Astrocyte (in vitro differentiated cells and primary cell): ENCODE data around the gene MYOF. TPM values are rescaled to one million over a fixed set of nuclear protein-coding genes. Genes with fewer than 3 reads are reported as not detected.

Experiments used
- DNase-seq: peaks from one replicate; pipeline ENCODE4 v3.0.0-alpha.2; 2010; ENCODE audit warnings: low read depth
- FAIRE-seq: peaks from 2 replicates; lab custom pipeline; 2011; peaks lifted over from hg19 to GRCh38; lab: Jason Lieb, UNC
- H2AFZ ChIP-seq: 2 replicates; pipeline ENCODE4 v1.6.0; 2012; ENCODE audit warnings: low read depth, low read length, inconsistent platforms
- H3K27ac ChIP-seq: 2 replicates; pipeline ENCODE4 v1.5.1; 2011; ENCODE audit warnings: low read depth, low read length, inconsistent platforms
- H3K27me3 ChIP-seq: 2 replicates; pipeline ENCODE4 v1.6.0; 2011; ENCODE audit warnings: low read length, inconsistent platforms; ENCODE audit not compliant: insufficient read depth
- H3K36me3 ChIP-seq: 2 replicates; pipeline ENCODE4 v1.5.1; 2011; ENCODE audit warnings: low read length, inconsistent platforms; ENCODE audit not compliant: insufficient read depth
- H3K4me1 ChIP-seq: 2 replicates; pipeline ENCODE4 v1.5.1; 2011; ENCODE audit warnings: low read length, inconsistent platforms; ENCODE audit not compliant: insufficient read depth
- H3K4me2 ChIP-seq: 2 replicates; pipeline ENCODE4 v1.6.0; 2012; ENCODE audit warnings: low read length, inconsistent platforms
- H3K4me3 ChIP-seq: 2 replicates; pipeline ENCODE4 v1.5.1; 2011; ENCODE audit warnings: low read depth, mild to moderate bottlenecking, low read length, inconsistent platforms; ENCODE audit not compliant: insufficient read depth
- H3K79me2 ChIP-seq: 2 replicates; pipeline ENCODE4 v1.6.0; 2012; ENCODE audit warnings: mild to moderate bottlenecking, low read length, inconsistent platforms; ENCODE audit not compliant: insufficient read depth
- H3K9ac ChIP-seq: 2 replicates; pipeline ENCODE4 v1.6.0; 2012; ENCODE audit warnings: mild to moderate bottlenecking, low read length, inconsistent platforms
- H3K9me3 ChIP-seq: 2 replicates; pipeline ENCODE4 v1.5.1; 2012; ENCODE audit warnings: low read depth, mild to moderate bottlenecking, low read length, inconsistent platforms; ENCODE audit not compliant: insufficient read depth
- H4K20me1 ChIP-seq: 2 replicates; pipeline ENCODE4 v1.6.0; 2012; ENCODE audit warnings: low read length, inconsistent platforms; ENCODE audit not compliant: insufficient read depth
- H3K27ac Mint-ChIP-seq: one replicate; pipeline ENCODE4 v1.8.0; 2021; ENCODE audit warnings: mild to moderate bottlenecking, mixed read lengths; ENCODE audit not compliant: unreplicated experiment
- H3K27me3 Mint-ChIP-seq: one replicate; pipeline ENCODE4 v1.8.0; 2021; ENCODE audit warnings: low read depth, mixed read lengths; ENCODE audit not compliant: unreplicated experiment
- H3K36me3 Mint-ChIP-seq: one replicate; pipeline ENCODE4 v1.8.0; 2021; ENCODE audit warnings: low read depth, mixed read lengths; ENCODE audit not compliant: unreplicated experiment
- H3K4me1 Mint-ChIP-seq: one replicate; pipeline ENCODE4 v1.8.0; 2021; ENCODE audit warnings: low read depth, mixed read lengths; ENCODE audit not compliant: unreplicated experiment
- H3K4me3 Mint-ChIP-seq: one replicate; pipeline ENCODE4 v1.8.0; 2021; ENCODE audit warnings: mild to moderate bottlenecking, moderate library complexity, mixed read lengths; ENCODE audit not compliant: unreplicated experiment
- H3K9me3 Mint-ChIP-seq: one replicate; pipeline ENCODE4 v1.8.0; 2021; ENCODE audit warnings: mild to moderate bottlenecking, mixed read lengths; ENCODE audit not compliant: unreplicated experiment
- CTCF ChIP-seq: IDR thresholded peaks from 2 replicates; pipeline ENCODE4 v1.5.1; 2011; ENCODE audit warnings: low read depth, mild to moderate bottlenecking, inconsistent platforms, low read length, moderate library complexity; ENCODE audit not compliant: insufficient read depth
- EZH2 ChIP-seq: IDR thresholded peaks from 2 replicates; pipeline ENCODE4 v1.6.1; 2012; ENCODE audit warnings: mild to moderate bottlenecking, low read length, inconsistent platforms; ENCODE audit not compliant: insufficient read depth
- total RNA-seq: library from RNA; stranded (reverse); gene quantifications from 2 replicates; pipeline ENCODE4 v1.2.1, GENCODE V29; 2021

Gene MYOF
- total RNA-seq, 1 donor from 2014 or later = 306 TPM

DNA sequence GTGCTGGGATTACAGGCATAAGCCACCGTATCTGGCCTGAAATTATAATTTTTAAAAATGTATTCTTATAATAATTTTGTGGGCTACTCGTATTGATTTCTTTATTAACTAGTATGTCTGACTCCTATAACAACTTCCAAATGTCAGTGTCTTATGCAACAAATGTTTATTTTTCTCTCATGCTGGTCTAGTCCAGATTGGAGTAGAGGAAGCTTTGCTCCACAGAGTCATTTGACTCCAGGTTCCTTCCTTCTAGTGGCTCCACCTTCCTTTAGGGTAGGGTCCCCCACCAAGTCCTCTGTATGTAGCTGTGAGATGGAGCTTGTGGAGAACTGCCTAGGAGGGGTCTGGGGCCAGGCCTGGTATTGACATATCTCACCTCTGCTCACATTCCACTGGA, 22.9 kb upstream of the MYOF start:
- DNase-seq (no peak), FAIRE-seq (no peak)
- Histone ChIP-seq H3K4me3 (no peak overlapping the region), H4K20me1 (no peaks in the 10 kb centered on the region), H3K9ac (no peak overlapping the region), H3K27ac (no peak overlapping the region), H3K27me3 (no peaks in the 10 kb centered on the region), H2AFZ (no peak overlapping the region), H3K36me3 (peaks cover 2% of the 10 kb centered on the region), H3K4me2 (no peak overlapping the region), H3K9me3 (no peaks in the 10 kb centered on the region), H3K79me2 (peaks cover 25% of the 10 kb centered on the region), H3K4me1 (no peaks in the 10 kb centered on the region)
- H3K27ac Mint-ChIP-seq = no peak overlapping the region
- H3K4me3 Mint-ChIP-seq = no peak overlapping the region
- no peak for TF ChIP-seq EZH2
- TF ChIP-seq CTCF = no peak
- no peaks in the 10 kb centered on the region for H3K9me3 Mint-ChIP-seq
- no peaks in the 10 kb centered on the region for H3K4me1 Mint-ChIP-seq
- no peaks in the 10 kb centered on the region for H3K27me3 Mint-ChIP-seq
- no peaks in the 10 kb centered on the region for H3K36me3 Mint-ChIP-seq

DNA sequence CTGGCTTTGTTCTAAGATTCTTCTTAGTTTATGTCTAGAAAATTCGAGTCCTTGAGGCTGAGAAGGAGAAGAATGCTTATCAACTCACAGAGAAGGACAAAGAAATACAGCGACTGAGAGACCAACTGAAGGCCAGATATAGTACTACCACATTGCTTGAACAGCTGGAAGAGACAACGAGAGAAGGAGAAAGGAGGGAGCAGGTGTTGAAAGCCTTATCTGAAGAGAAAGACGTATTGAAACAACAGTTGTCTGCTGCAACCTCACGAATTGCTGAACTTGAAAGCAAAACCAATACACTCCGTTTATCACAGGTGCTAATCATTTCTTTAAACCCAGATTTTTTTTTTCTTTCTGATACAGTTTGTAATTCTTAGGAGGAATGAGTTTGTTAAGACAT, 20.9 kb upstream of the MYOF start:
- H3K9ac ChIP-seq = no peak overlapping the region
- TF ChIP-seq CTCF (no peak), EZH2 (no peak)
- no peak overlapping the region for H3K27ac Mint-ChIP-seq
- peaks cover 45% of the 10 kb centered on the region for H3K79me2 ChIP-seq
- H2AFZ ChIP-seq = no peak overlapping the region
- no peaks in the 10 kb centered on the region for H3K9me3 Mint-ChIP-seq
- H3K4me2 ChIP-seq = no peak overlapping the region
- no peaks in the 10 kb centered on the region for H3K27me3 ChIP-seq
- DNase-seq (no peak), FAIRE-seq (no peak)
- no peak overlapping the region for H3K4me3 Mint-ChIP-seq
- H3K27ac ChIP-seq = no peak overlapping the region
- H4K20me1 ChIP-seq = no peaks in the 10 kb centered on the region
- no peak overlapping the region for H3K4me3 ChIP-seq
- no peaks in the 10 kb centered on the region for H3K9me3 ChIP-seq
- no peaks in the 10 kb centered on the region for H3K27me3 Mint-ChIP-seq
- H3K4me1 ChIP-seq = peaks cover 2% of the 10 kb centered on the region
- no peaks in the 10 kb centered on the region for H3K4me1 Mint-ChIP-seq
- H3K36me3 Mint-ChIP-seq = no peaks in the 10 kb centered on the region
- peaks cover 2% of the 10 kb centered on the region for H3K36me3 ChIP-seq

GRCh38 chr10:93501650-93502049, 19.5 kb upstream of the MYOF start:
- TF ChIP-seq CTCF = no peak
- TF ChIP-seq EZH2 = no peak
- DNase-seq (no peak), FAIRE-seq (no peak)
- H3K27ac ChIP-seq = no peak overlapping the region
- H3K9me3 Mint-ChIP-seq = no peaks in the 10 kb centered on the region
- no peak overlapping the region for H3K9ac ChIP-seq
- no peak overlapping the region for H3K4me3 Mint-ChIP-seq
- peaks cover 3% of the 10 kb centered on the region for H3K4me1 ChIP-seq
- no peaks in the 10 kb centered on the region for H3K36me3 Mint-ChIP-seq
- H3K4me2 ChIP-seq = no peak overlapping the region
- no peak overlapping the region for H2AFZ ChIP-seq
- peaks cover 58% of the 10 kb centered on the region for H3K79me2 ChIP-seq
- no peak overlapping the region for H3K27ac Mint-ChIP-seq
- no peaks in the 10 kb centered on the region for H4K20me1 ChIP-seq
- no peak overlapping the region for H3K4me3 ChIP-seq
- H3K36me3 ChIP-seq = peaks cover 2% of the 10 kb centered on the region
- H3K27me3 Mint-ChIP-seq = no peaks in the 10 kb centered on the region
- no peaks in the 10 kb centered on the region for H3K9me3 ChIP-seq
- no peaks in the 10 kb centered on the region for H3K27me3 ChIP-seq
- H3K4me1 Mint-ChIP-seq = no peaks in the 10 kb centered on the region
